SK-N-SH (cell line): Measurements from ENCODE around the gene SLC24A4. TPM values are rescaled to one million over a fixed set of nuclear protein-coding genes. Genes with fewer than 3 reads are reported as not detected.

ENCODE experiments used
- CTCF ChIA-PET: fragments of 300-600, 350-600 bp; formaldehyde crosslinking; extraction: SDS; loops from one replicate; lab custom pipeline; 2021; lab: Yijun Ruan, JAX
- POLR2A ChIA-PET: fragments of 350-600 bp; sonication (Branson Sonifier 250); formaldehyde crosslinking; extraction: SDS; loops from one replicate; lab custom pipeline; 2020; ENCODE audit warnings: antibody characterized with exemption, inconsistent platforms; lab: Yijun Ruan, JAX
- DNase-seq: peaks from one replicate; pipeline ENCODE4 v3.0.0; 2012
- H2AFZ ChIP-seq: fragments of 200-600 bp; sonication (generic); 2 replicates; pipeline ENCODE4 v1.8.1; 2016; ENCODE audit warnings: antibody characterized with exemption, mild to moderate bottlenecking, low read depth
- H3F3A ChIP-seq: fragments of 200-600 bp; sonication (generic); replicated peaks from 2 replicates; pipeline ENCODE3; 2016; ENCODE audit warnings: antibody characterized with exemption, mild to moderate bottlenecking; ENCODE audit not compliant: insufficient read depth
- H3K27ac ChIP-seq, 2 experiments: fragments of 200-500 bp in 1 of 2; fragments of 200-600 bp in 1 of 2; sonication (Bioruptor generic) in 1 of 2; sonication (generic), shearing (Covaris generic) in 1 of 2; 2 replicates each; pipeline versions ENCODE4 v1.5.1 to v1.6.1; 2014 to 2016; ENCODE audit warnings: low read depth in 2 of 2, inconsistent platforms in 1 of 2, low read length in 1 of 2, mild to moderate bottlenecking in 1 of 2, mixed read lengths in 1 of 2
- H3K27me3 ChIP-seq: fragments of 200-600 bp; sonication (generic), shearing (Covaris generic); 2 replicates; pipeline ENCODE4 v1.6.1; 2016; ENCODE audit warnings: mixed run types; ENCODE audit not compliant: insufficient read depth
- H3K36me3 ChIP-seq, 2 experiments: fragments of 200-500 bp in 1 of 2; fragments of 200-600 bp in 1 of 2; sonication (Bioruptor generic) in 1 of 2; sonication (generic) in 1 of 2; replicated peaks in 1 of 2; 2 replicates each; pipeline versions ENCODE3 to v1.5.1; 2014 to 2016; ENCODE audit warnings: low read length in 1 of 2, mild to moderate bottlenecking in 1 of 2; ENCODE audit not compliant: insufficient read depth in 2 of 2, control insufficient read depth in 1 of 2
- H3K4me1 ChIP-seq, 2 experiments: fragments of 200-500 bp in 1 of 2; fragments of 200-600 bp in 1 of 2; sonication (Bioruptor generic) in 1 of 2; sonication (generic), shearing (Covaris generic) in 1 of 2; 2 replicates each; pipeline versions ENCODE4 v1.5.1 to v1.6.1; 2014 to 2016; ENCODE audit warnings: low read depth in 1 of 2, low read length in 1 of 2, mixed run types in 1 of 2; ENCODE audit not compliant: insufficient read depth in 2 of 2, control insufficient read depth in 1 of 2
- H3K4me2 ChIP-seq: fragments of 200-600 bp; sonication (generic), shearing (Covaris generic); 2 replicates; pipeline ENCODE4 v1.6.1; 2017; ENCODE audit warnings: mixed run types
- H3K4me3 ChIP-seq, 2 experiments: fragments of 200-500 bp in 1 of 2; fragments of 200-600 bp in 1 of 2; sonication (Bioruptor generic) in 1 of 2; sonication (generic), shearing (Covaris generic) in 1 of 2; 2 replicates each; pipeline versions ENCODE4 v1.5.1 to v1.8.1; 2014 to 2016; ENCODE audit warnings: low read depth in 2 of 2, inconsistent platforms in 1 of 2, low read length in 1 of 2, mild to moderate bottlenecking in 1 of 2, mixed read lengths in 1 of 2, moderate library complexity in 1 of 2
- H3K79me2 ChIP-seq: fragments of 200-600 bp; sonication (generic); 2 replicates; pipeline ENCODE4 v1.8.1; 2017; ENCODE audit warnings: mild to moderate bottlenecking; ENCODE audit not compliant: insufficient read depth
- H3K9ac ChIP-seq: fragments of 200-600 bp; sonication (generic); 2 replicates; pipeline ENCODE4 v1.6.1; 2017; ENCODE audit warnings: mixed run types
- H3K9me2 ChIP-seq: fragments of 200-600 bp; sonication (generic); 2 replicates; pipeline ENCODE4 v1.6.1; 2017; ENCODE audit warnings: mixed run types
- H3K9me3 ChIP-seq: fragments of 200-600 bp; sonication (generic); 2 replicates; pipeline ENCODE4 v1.6.1; 2017; ENCODE audit warnings: mixed run types, mild to moderate bottlenecking, moderate library complexity
- H4K20me1 ChIP-seq: fragments of 200-600 bp; sonication (generic); 2 replicates; pipeline ENCODE4 v1.6.1; 2017; ENCODE audit warnings: mild to moderate bottlenecking, mixed run types; ENCODE audit not compliant: insufficient read depth
- EZH2phosphoT487 ChIP-seq: fragments of 200-600 bp; sonication (generic); IDR thresholded peaks from 2 replicates; pipeline ENCODE4 v1.6.1; 2017; ENCODE audit warnings: low read depth, mixed run types, mild to moderate bottlenecking, antibody characterized with exemption, moderate library complexity, borderline replicate concordance
- FOSL2 ChIP-seq: IDR thresholded peaks from 2 replicates; pipeline ENCODE4 v1.4.0; 2012; ENCODE audit warnings: low read depth, mild to moderate bottlenecking, moderate library complexity, borderline replicate concordance
- FOXM1 ChIP-seq: IDR thresholded peaks from 2 replicates; pipeline ENCODE4 v1.4.0; 2012; ENCODE audit warnings: low read depth, mild to moderate bottlenecking
- GATA2 ChIP-seq: sonication (generic); formaldehyde crosslinking; IDR thresholded peaks from 2 replicates; pipeline ENCODE4 v1.5.0; 2020; ENCODE audit warnings: mild to moderate bottlenecking, missing genetic modification reagents
- RAD21 ChIP-seq: IDR thresholded peaks from 2 replicates; pipeline ENCODE4 v1.6.1; 2012; ENCODE audit warnings: mild to moderate bottlenecking, low read length
- RCOR1 ChIP-seq: fragments of 150-350 bp; IDR thresholded peaks from 2 replicates; pipeline ENCODE4 v1.6.1; 2017; ENCODE audit warnings: antibody characterized with exemption, low read length
- RFX5 ChIP-seq: IDR thresholded peaks from 2 replicates; pipeline ENCODE4 v1.6.1; 2012; ENCODE audit warnings: mild to moderate bottlenecking, improper control_type of control experiment, low read length
- RXRA ChIP-seq: IDR thresholded peaks from 2 replicates; pipeline ENCODE4 v1.4.0; 2012; ENCODE audit warnings: low read depth, mild to moderate bottlenecking, borderline replicate concordance
- SIN3A ChIP-seq: IDR thresholded peaks from 2 replicates; pipeline ENCODE4 v1.6.1; 2012; ENCODE audit warnings: low read depth, mild to moderate bottlenecking, low read length, moderate library complexity, borderline replicate concordance
- TCF12 ChIP-seq: IDR thresholded peaks from 2 replicates; pipeline ENCODE4 v1.4.0; 2012
- TEAD4 ChIP-seq: IDR thresholded peaks from 2 replicates; pipeline ENCODE4 v1.4.0; 2012; ENCODE audit warnings: mild to moderate bottlenecking, borderline replicate concordance; ENCODE audit not compliant: insufficient read depth
- WGBS: methylation state at CpG from one replicate; pipeline ENCODE4 v1.1.6; 2017; ENCODE audit warnings: low lambda C conversion rate; 5-methylcytosine and 5-hydroxymethylcytosine counted together
- polyA plus RNA-seq, 3 experiments: library from polyadenylated mRNA; depleted of rRNA; stranded (reverse); fragments of >200 nt; gene quantifications; 2 replicates each; pipeline ENCODE4 v1.2.3, GENCODE V29; 2012
- TF ChIP-seq, protein P1 (sequence below): IDR thresholded peaks from 2 replicates; pipeline ENCODE4 v1.4.0; 2012; ENCODE audit warnings: low read depth, borderline replicate concordance
- TF ChIP-seq, protein P2 (sequence below): IDR thresholded peaks from 2 replicates; pipeline ENCODE4; 2012
- TF ChIP-seq, protein P3 (sequence below): IDR thresholded peaks from 2 replicates; pipeline ENCODE4 v1.4.0; 2012; ENCODE audit warnings: low read depth, borderline replicate concordance
- TF ChIP-seq, protein P4 (sequence below): fragments of 150-350 bp; IDR thresholded peaks from 2 replicates; pipeline ENCODE4 v1.6.1; 2016; ENCODE audit warnings: mild to moderate bottlenecking, low read depth, low read length
- TF ChIP-seq, protein P5 (sequence below): fragments of 200-600 bp; sonication (generic); IDR thresholded peaks from 2 replicates; pipeline ENCODE4 v1.6.1; 2017; ENCODE audit warnings: antibody characterized with exemption, mild to moderate bottlenecking, moderate library complexity
- TF ChIP-seq, protein P6 (sequence below): IDR thresholded peaks from 2 replicates; pipeline ENCODE4 v1.4.0; 2012; ENCODE audit warnings: low read depth
- TF ChIP-seq, protein P7 (sequence below): fragments of 150-350 bp; IDR thresholded peaks from 2 replicates; pipeline ENCODE4 v1.6.1; 2017; ENCODE audit warnings: antibody characterized with exemption, low read length, low read depth, borderline replicate concordance

The SLC24A4 gene
- polyA plus RNA-seq, 1 of the 3 experiments (the other 2 are of a cell fraction): 0.07 TPM

DNA sequence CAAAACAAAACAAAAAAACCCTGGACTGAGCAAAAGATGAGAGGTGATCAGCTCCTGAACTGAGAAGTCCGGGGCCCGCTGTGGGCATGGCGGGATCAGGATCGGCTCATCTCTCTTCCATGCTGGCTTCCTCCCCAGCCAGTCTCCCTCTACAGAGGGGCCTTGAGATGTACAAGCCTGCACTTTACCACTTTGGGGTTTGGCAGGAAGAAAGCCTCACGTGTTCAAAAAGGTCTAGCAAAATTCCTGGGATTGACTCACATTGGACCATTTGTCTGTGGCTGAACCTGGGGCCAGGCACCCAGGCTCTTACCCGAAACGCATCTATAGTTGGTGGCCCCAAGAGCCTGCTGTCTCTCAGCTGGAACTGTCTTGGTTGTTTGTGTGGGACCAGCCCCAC, 89.0 kb downstream of the SLC24A4 start:
- no peak overlapping the region for H3K9ac ChIP-seq
- H4K20me1 ChIP-seq: no peaks in the 10 kb centered on the region
- DNase-seq: no peak
- H3K36me3 ChIP-seq: no peaks in the 10 kb centered on the region
- no peaks in the 10 kb centered on the region for H3K9me3 ChIP-seq
- ChIA-PET POLR2A (no interaction called here), CTCF (no interaction called here)
- TF ChIP-seq TCF12 (no peak), RCOR1 (no peak), FOXM1 (no peak), FOSL2 (no peak), SIN3A (no peak), RFX5 (no peak), RXRA (no peak), TEAD4 (no peak), RAD21 (no peak), EZH2phosphoT487 (no peak), GATA2 (CRISPR knock-in tag) (no peak)
- TF ChIP-seq, protein P1, sequence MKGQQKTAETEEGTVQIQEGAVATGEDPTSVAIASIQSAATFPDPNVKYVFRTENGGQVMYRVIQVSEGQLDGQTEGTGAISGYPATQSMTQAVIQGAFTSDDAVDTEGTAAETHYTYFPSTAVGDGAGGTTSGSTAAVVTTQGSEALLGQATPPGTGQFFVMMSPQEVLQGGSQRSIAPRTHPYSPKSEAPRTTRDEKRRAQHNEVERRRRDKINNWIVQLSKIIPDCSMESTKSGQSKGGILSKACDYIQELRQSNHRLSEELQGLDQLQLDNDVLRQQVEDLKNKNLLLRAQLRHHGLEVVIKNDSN: no peak
- TF ChIP-seq, protein P2, sequence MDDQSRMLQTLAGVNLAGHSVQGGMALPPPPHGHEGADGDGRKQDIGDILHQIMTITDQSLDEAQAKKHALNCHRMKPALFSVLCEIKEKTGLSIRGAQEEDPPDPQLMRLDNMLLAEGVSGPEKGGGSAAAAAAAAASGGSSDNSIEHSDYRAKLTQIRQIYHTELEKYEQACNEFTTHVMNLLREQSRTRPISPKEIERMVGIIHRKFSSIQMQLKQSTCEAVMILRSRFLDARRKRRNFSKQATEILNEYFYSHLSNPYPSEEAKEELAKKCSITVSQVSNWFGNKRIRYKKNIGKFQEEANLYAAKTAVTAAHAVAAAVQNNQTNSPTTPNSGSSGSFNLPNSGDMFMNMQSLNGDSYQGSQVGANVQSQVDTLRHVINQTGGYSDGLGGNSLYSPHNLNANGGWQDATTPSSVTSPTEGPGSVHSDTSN: no peak
- TF ChIP-seq, protein P3, sequence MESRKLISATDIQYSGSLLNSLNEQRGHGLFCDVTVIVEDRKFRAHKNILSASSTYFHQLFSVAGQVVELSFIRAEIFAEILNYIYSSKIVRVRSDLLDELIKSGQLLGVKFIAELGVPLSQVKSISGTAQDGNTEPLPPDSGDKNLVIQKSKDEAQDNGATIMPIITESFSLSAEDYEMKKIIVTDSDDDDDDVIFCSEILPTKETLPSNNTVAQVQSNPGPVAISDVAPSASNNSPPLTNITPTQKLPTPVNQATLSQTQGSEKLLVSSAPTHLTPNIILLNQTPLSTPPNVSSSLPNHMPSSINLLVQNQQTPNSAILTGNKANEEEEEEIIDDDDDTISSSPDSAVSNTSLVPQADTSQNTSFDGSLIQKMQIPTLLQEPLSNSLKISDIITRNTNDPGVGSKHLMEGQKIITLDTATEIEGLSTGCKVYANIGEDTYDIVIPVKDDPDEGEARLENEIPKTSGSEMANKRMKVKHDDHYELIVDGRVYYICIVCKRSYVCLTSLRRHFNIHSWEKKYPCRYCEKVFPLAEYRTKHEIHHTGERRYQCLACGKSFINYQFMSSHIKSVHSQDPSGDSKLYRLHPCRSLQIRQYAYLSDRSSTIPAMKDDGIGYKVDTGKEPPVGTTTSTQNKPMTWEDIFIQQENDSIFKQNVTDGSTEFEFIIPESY: no peak
- TF ChIP-seq, protein P4, sequence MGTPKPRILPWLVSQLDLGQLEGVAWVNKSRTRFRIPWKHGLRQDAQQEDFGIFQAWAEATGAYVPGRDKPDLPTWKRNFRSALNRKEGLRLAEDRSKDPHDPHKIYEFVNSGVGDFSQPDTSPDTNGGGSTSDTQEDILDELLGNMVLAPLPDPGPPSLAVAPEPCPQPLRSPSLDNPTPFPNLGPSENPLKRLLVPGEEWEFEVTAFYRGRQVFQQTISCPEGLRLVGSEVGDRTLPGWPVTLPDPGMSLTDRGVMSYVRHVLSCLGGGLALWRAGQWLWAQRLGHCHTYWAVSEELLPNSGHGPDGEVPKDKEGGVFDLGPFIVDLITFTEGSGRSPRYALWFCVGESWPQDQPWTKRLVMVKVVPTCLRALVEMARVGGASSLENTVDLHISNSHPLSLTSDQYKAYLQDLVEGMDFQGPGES: no peak
- TF ChIP-seq, protein P5, sequence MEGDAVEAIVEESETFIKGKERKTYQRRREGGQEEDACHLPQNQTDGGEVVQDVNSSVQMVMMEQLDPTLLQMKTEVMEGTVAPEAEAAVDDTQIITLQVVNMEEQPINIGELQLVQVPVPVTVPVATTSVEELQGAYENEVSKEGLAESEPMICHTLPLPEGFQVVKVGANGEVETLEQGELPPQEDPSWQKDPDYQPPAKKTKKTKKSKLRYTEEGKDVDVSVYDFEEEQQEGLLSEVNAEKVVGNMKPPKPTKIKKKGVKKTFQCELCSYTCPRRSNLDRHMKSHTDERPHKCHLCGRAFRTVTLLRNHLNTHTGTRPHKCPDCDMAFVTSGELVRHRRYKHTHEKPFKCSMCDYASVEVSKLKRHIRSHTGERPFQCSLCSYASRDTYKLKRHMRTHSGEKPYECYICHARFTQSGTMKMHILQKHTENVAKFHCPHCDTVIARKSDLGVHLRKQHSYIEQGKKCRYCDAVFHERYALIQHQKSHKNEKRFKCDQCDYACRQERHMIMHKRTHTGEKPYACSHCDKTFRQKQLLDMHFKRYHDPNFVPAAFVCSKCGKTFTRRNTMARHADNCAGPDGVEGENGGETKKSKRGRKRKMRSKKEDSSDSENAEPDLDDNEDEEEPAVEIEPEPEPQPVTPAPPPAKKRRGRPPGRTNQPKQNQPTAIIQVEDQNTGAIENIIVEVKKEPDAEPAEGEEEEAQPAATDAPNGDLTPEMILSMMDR: no peak
- TF ChIP-seq, protein P6, sequence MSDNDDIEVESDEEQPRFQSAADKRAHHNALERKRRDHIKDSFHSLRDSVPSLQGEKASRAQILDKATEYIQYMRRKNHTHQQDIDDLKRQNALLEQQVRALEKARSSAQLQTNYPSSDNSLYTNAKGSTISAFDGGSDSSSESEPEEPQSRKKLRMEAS: no peak
- TF ChIP-seq, protein P7, sequence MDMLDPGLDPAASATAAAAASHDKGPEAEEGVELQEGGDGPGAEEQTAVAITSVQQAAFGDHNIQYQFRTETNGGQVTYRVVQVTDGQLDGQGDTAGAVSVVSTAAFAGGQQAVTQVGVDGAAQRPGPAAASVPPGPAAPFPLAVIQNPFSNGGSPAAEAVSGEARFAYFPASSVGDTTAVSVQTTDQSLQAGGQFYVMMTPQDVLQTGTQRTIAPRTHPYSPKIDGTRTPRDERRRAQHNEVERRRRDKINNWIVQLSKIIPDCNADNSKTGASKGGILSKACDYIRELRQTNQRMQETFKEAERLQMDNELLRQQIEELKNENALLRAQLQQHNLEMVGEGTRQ: no peak
- H2AFZ ChIP-seq: no peak overlapping the region
- H3K4me3 ChIP-seq: no peak overlapping the region
- no peaks in the 10 kb centered on the region for H3K4me1 ChIP-seq
- no peak overlapping the region for H3K4me2 ChIP-seq
- no peaks in the 10 kb centered on the region for H3F3A ChIP-seq
- H3K79me2 ChIP-seq: no peaks in the 10 kb centered on the region
- H3K27ac ChIP-seq: no peak overlapping the region
- H3K27me3 ChIP-seq: peaks cover 35% of the 10 kb centered on the region; the same call in 1 of the 2 replicates
- no peaks in the 10 kb centered on the region for H3K9me2 ChIP-seq
- 11% methylated on average over 6 of the region's 7 CpGs for WGBS
